H9 (cell line): ENCODE measurements around the gene SZT2. TPM values are rescaled to one million over a fixed set of nuclear protein-coding genes. Genes with fewer than 3 reads are reported as not detected.

Source experiments
- DNase-seq: peaks from one replicate; pipeline ENCODE4 v3.0.0-alpha.2; 2017
- H2AFZ ChIP-seq: one replicate; pipeline ENCODE4 v1.6.1; 2013; ENCODE audit warnings: mild to moderate bottlenecking, low read length, control low read depth, moderate library complexity
- H2AK5ac ChIP-seq: 2 replicates; pipeline ENCODE4 v1.6.1; 2013; ENCODE audit warnings: low read length, control low read depth, mixed read lengths; ENCODE audit not compliant: insufficient read length
- H2BK120ac ChIP-seq: one replicate; pipeline ENCODE4 v1.6.1; 2013; ENCODE audit warnings: low read depth, mild to moderate bottlenecking, low read length, control low read depth, inconsistent platforms; ENCODE audit not compliant: poor library complexity, severe bottlenecking
- H2BK12ac ChIP-seq: 2 replicates; pipeline ENCODE4 v1.6.1; 2013; ENCODE audit warnings: low read length, control low read depth, mixed read lengths, low read depth; ENCODE audit not compliant: insufficient read length
- H2BK15ac ChIP-seq: 2 replicates; pipeline ENCODE4 v1.6.1; 2013; ENCODE audit warnings: low read depth, low read length, control low read depth
- H2BK20ac ChIP-seq: one replicate; pipeline ENCODE4 v1.6.1; 2013; ENCODE audit warnings: low read depth, mild to moderate bottlenecking, low read length, control low read depth, inconsistent platforms; ENCODE audit not compliant: poor library complexity, severe bottlenecking
- H2BK5ac ChIP-seq: 2 replicates; pipeline ENCODE4 v1.6.1; 2013; ENCODE audit warnings: low read length, control low read depth, mixed read lengths; ENCODE audit not compliant: insufficient read length
- H3K14ac ChIP-seq: 2 replicates; pipeline ENCODE4 v1.6.1; 2013; ENCODE audit warnings: low read length, control low read depth; ENCODE audit not compliant: insufficient read depth
- H3K18ac ChIP-seq: 2 replicates; pipeline ENCODE4 v1.6.1; 2013; ENCODE audit warnings: low read depth, mild to moderate bottlenecking, mixed read lengths, low read length, control low read depth; ENCODE audit not compliant: insufficient read length
- H3K23ac ChIP-seq: 2 replicates; pipeline ENCODE4 v1.6.1; 2013; ENCODE audit warnings: low read length, control low read depth, mixed read lengths, low read depth; ENCODE audit not compliant: insufficient read length
- H3K23me2 ChIP-seq: 2 replicates; pipeline ENCODE4 v1.6.1; 2013; ENCODE audit warnings: low read depth, mild to moderate bottlenecking, mixed read lengths, low read length, control low read depth; ENCODE audit not compliant: insufficient read length, poor library complexity, severe bottlenecking
- H3K27ac ChIP-seq: 2 replicates; pipeline ENCODE4 v1.5.1; 2013; ENCODE audit warnings: low read length, control low read depth, mixed read lengths, low read depth; ENCODE audit not compliant: insufficient read length
- H3K27me3 ChIP-seq: 2 replicates; pipeline ENCODE4 v1.6.1; 2013; ENCODE audit warnings: low read length, control low read depth, inconsistent platforms; ENCODE audit not compliant: insufficient read depth
- H3K4ac ChIP-seq: 2 replicates; pipeline ENCODE4 v1.6.1; 2013; ENCODE audit warnings: low read depth, mild to moderate bottlenecking, control low read depth, inconsistent platforms, low read length, moderate library complexity
- H3K4me1 ChIP-seq: 2 replicates; pipeline ENCODE4 v1.6.1; 2013; ENCODE audit warnings: low read length, control low read depth, inconsistent platforms; ENCODE audit not compliant: insufficient read depth
- H3K4me2 ChIP-seq: 2 replicates; pipeline ENCODE4 v1.6.1; 2013; ENCODE audit warnings: low read length, control low read depth, mixed read lengths; ENCODE audit not compliant: insufficient read length, insufficient read depth
- H3K56ac ChIP-seq: 2 replicates; pipeline ENCODE4 v1.6.1; 2013; ENCODE audit warnings: low read depth, mild to moderate bottlenecking, mixed read lengths, low read length, control low read depth; ENCODE audit not compliant: insufficient read length
- H3K79me1 ChIP-seq: 2 replicates; pipeline ENCODE4 v1.6.1; 2013; ENCODE audit warnings: low read depth, mild to moderate bottlenecking, moderate library complexity, low read length, control low read depth, inconsistent platforms; ENCODE audit not compliant: insufficient read depth, poor library complexity, severe bottlenecking
- H3K79me2 ChIP-seq: 2 replicates; pipeline ENCODE4 v1.6.1; 2013; ENCODE audit warnings: low read length, control low read depth, inconsistent platforms; ENCODE audit not compliant: insufficient read depth
- H3K9ac ChIP-seq: 2 replicates; pipeline ENCODE4 v1.6.1; 2013; ENCODE audit warnings: low read length, control low read depth, mixed read lengths; ENCODE audit not compliant: insufficient read length; ENCODE audit errors: extremely low read depth
- H3K9me3 ChIP-seq: one replicate; pipeline ENCODE4 v1.6.1; 2013; ENCODE audit warnings: low read depth, low read length, inconsistent platforms; ENCODE audit not compliant: control insufficient read depth
- H3T11ph ChIP-seq: one replicate; pipeline ENCODE4 v1.6.1; 2013; ENCODE audit warnings: mild to moderate bottlenecking, low read length, control low read depth, inconsistent platforms
- H4K20me1 ChIP-seq: one replicate; pipeline ENCODE4 v1.6.1; 2013; ENCODE audit not compliant: control insufficient read depth, insufficient read length, insufficient read depth
- H4K5ac ChIP-seq: 2 replicates; pipeline ENCODE4 v1.6.1; 2013; ENCODE audit warnings: low read depth, mild to moderate bottlenecking, mixed read lengths, low read length, control low read depth; ENCODE audit not compliant: insufficient read length
- H4K8ac ChIP-seq: replicated peaks from 2 replicates; pipeline ENCODE4 v1.6.1; 2013; ENCODE audit warnings: low read length, control low read depth, mixed read lengths, low read depth; ENCODE audit not compliant: insufficient read length
- H4K91ac ChIP-seq: 2 replicates; pipeline ENCODE4 v1.6.1; 2013; ENCODE audit warnings: low read depth, mild to moderate bottlenecking, moderate library complexity, mixed read lengths, low read length, control low read depth; ENCODE audit not compliant: insufficient read length
- H3K27ac Mint-ChIP-seq, 3 experiments: 2 replicates in 2 of 3; 3 replicates in 1 of 3; pipeline ENCODE4 v1.8.0; 2020 to 2021; ENCODE audit warnings: mixed read lengths in 3 of 3, mild to moderate bottlenecking in 1 of 3, moderate library complexity in 1 of 3
- H3K27me3 Mint-ChIP-seq: 2 replicates; pipeline ENCODE4 v1.8.0; 2021; ENCODE audit warnings: low read depth, mild to moderate bottlenecking, moderate library complexity, mixed read lengths
- H3K36me3 Mint-ChIP-seq, 3 experiments: 2 replicates in 2 of 3; 3 replicates in 1 of 3; pipeline ENCODE4 v1.8.0; 2020 to 2021; ENCODE audit warnings: low read depth in 3 of 3, mixed read lengths in 3 of 3; ENCODE audit not compliant: insufficient read depth in 1 of 3
- H3K4me1 Mint-ChIP-seq, 2 experiments: 2 replicates each; pipeline ENCODE4 v1.8.0; 2020; ENCODE audit warnings: mixed read lengths in 2 of 2
- H3K4me3 Mint-ChIP-seq, 2 experiments: 2 replicates in 1 of 2; 3 replicates in 1 of 2; pipeline ENCODE4 v1.8.0; 2020 to 2021; ENCODE audit warnings: mild to moderate bottlenecking in 2 of 2, mixed read lengths in 2 of 2, moderate library complexity in 1 of 2
- H3K9me3 Mint-ChIP-seq, 2 experiments: 2 replicates in 1 of 2; 3 replicates in 1 of 2; pipeline ENCODE4 v1.8.0; 2020; ENCODE audit warnings: mild to moderate bottlenecking in 2 of 2, mixed read lengths in 2 of 2, moderate library complexity in 1 of 2
- WGBS: extraction: QIAGEN DNeasy Blood & Tissue Kit; methylation state at CpG from one replicate; pipeline ENCODE4 v1.1.7; 2013; ENCODE audit warnings: missing lambda C conversion rate, low lambda C conversion rate, mixed read lengths; ENCODE audit not compliant: insufficient read length; ENCODE audit errors: extremely low coverage; 5-methylcytosine and 5-hydroxymethylcytosine counted together
- total RNA-seq: library from RNA; stranded (reverse); gene quantifications from 2 replicates; pipeline ENCODE4 v1.2.1, GENCODE V29; 2021
- TF ChIP-seq, protein P1 (sequence below): fragments of 200-600 bp; sonication (generic); conservative IDR thresholded peaks from 3 replicates; pipeline ENCODE4 v1.8.0; 2021; ENCODE audit warnings: antibody characterized with exemption, mild to moderate bottlenecking

The SZT2 gene
- total RNA-seq, 1 experiment from 2014 or later: 16.8 TPM

- no peaks in the 10 kb centered on the region for H3K4me1 ChIP-seq
- no peak overlapping the region for H3K4ac ChIP-seq
- no peak overlapping the region for H4K5ac ChIP-seq
- no peak overlapping the region for H2BK12ac ChIP-seq
- no peak overlapping the region for H4K8ac ChIP-seq
- H3K27me3 Mint-ChIP-seq: no peaks in the 10 kb centered on the region
- no peak overlapping the region; a peak in 1 of 7 replicates for H3K27ac Mint-ChIP-seq
- DNase-seq: no peak
- no peaks in the 10 kb centered on the region for H4K20me1 ChIP-seq
- no peak overlapping the region for H3K27ac ChIP-seq
- H4K91ac ChIP-seq: no peak overlapping the region
- H2BK20ac ChIP-seq: no peak overlapping the region
- no peak overlapping the region for H3K56ac ChIP-seq
- H3K79me2 ChIP-seq: no peaks in the 10 kb centered on the region
- H3K23ac ChIP-seq: no peak overlapping the region
- no peak overlapping the region for H3K18ac ChIP-seq
- H3K79me1 ChIP-seq: no peaks in the 10 kb centered on the region
- H3K4me2 ChIP-seq: no peak overlapping the region
- no peak overlapping the region for H3K4me3 Mint-ChIP-seq
- H3K9ac ChIP-seq: no peak overlapping the region
- no peak overlapping the region for H2BK15ac ChIP-seq
- no peak overlapping the region for H2BK120ac ChIP-seq
- no peak overlapping the region for H2AK5ac ChIP-seq
- TF ChIP-seq, protein P1, sequence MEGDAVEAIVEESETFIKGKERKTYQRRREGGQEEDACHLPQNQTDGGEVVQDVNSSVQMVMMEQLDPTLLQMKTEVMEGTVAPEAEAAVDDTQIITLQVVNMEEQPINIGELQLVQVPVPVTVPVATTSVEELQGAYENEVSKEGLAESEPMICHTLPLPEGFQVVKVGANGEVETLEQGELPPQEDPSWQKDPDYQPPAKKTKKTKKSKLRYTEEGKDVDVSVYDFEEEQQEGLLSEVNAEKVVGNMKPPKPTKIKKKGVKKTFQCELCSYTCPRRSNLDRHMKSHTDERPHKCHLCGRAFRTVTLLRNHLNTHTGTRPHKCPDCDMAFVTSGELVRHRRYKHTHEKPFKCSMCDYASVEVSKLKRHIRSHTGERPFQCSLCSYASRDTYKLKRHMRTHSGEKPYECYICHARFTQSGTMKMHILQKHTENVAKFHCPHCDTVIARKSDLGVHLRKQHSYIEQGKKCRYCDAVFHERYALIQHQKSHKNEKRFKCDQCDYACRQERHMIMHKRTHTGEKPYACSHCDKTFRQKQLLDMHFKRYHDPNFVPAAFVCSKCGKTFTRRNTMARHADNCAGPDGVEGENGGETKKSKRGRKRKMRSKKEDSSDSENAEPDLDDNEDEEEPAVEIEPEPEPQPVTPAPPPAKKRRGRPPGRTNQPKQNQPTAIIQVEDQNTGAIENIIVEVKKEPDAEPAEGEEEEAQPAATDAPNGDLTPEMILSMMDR: no peak
- H3T11ph ChIP-seq: no peak overlapping the region
- H3K9me3 Mint-ChIP-seq: no peaks in the 10 kb centered on the region
- no peaks in the 10 kb centered on the region for H3K4me1 Mint-ChIP-seq
- H2BK5ac ChIP-seq: no peak overlapping the region
- no peaks in the 10 kb centered on the region for H3K9me3 ChIP-seq
- no peaks in the 10 kb centered on the region for H3K27me3 ChIP-seq
- no peak overlapping the region for H3K14ac ChIP-seq
- no peaks in the 10 kb centered on the region for H3K23me2 ChIP-seq
- H2AFZ ChIP-seq: no peak overlapping the region
- no CpG with 5 or more reads among the region's 9 CpGs for WGBS
- peaks cover 25 to 79% (median 78%) of the 10 kb centered on the region in 3 experiments; a peak in 6 of 7 replicates for H3K36me3 Mint-ChIP-seq
These were observed 38.2 kb downstream of the SZT2 start for GRCh38 chr1:43427941-43428340.
